B cell (primary cell): ENCODE results near the gene APMAP. TPM values are rescaled to one million over a fixed set of nuclear protein-coding genes. Genes with fewer than 3 reads are reported as not detected.

Source experiments
- ATAC-seq: fragments of 200-7000 bp; cut with Tn5 transposase; one replicate; pipeline ENCODE4 v1.10.0; 2021; ENCODE audit warnings: low read depth, mild to moderate bottlenecking, moderate number of reproducible peaks, moderate library complexity
- CTCF ChIA-PET: fragments of 350-600 bp; sonication (Branson Sonifier 250); formaldehyde crosslinking; loops from one replicate; lab custom pipeline; 2021; ENCODE audit warnings: antibody characterized with exemption, inconsistent platforms; lab: Charles Lee
- POLR2A ChIA-PET: fragments of 350-600 bp; sonication (Branson Sonifier 250); formaldehyde crosslinking; loops from one replicate; lab custom pipeline; 2021; ENCODE audit warnings: antibody characterized with exemption; lab: Charles Lee
- DNase-seq: peaks from one replicate; pipeline ENCODE4 v3.0.0; 2013
- H2AFZ ChIP-seq: 2 replicates; pipeline ENCODE4 v1.6.1; 2012; ENCODE audit warnings: mild to moderate bottlenecking, low read depth, low read length; ENCODE audit not compliant: insufficient read depth, poor library complexity, severe bottlenecking
- H3K27ac ChIP-seq, 2 donors: 1 replicate in 1 of 2; 2 replicates in 1 of 2; pipeline ENCODE4 v1.5.1; 2012 to 2013; ENCODE audit warnings: low read length in 2 of 2, mild to moderate bottlenecking in 2 of 2, moderate library complexity in 1 of 2
- H3K27me3 ChIP-seq, 4 experiments: fragments of 200-600 bp in 1 of 4; sonication (generic) in 1 of 4; replicated peaks in 1 of 4; 1 replicate in 2 of 4; 2 replicates in 2 of 4; pipeline versions ENCODE4 v1.6.1 to v1.7.0; 2013 to 2016; ENCODE audit warnings: low read length in 3 of 4, mild to moderate bottlenecking in 2 of 4, mixed read lengths in 1 of 4, moderate library complexity in 1 of 4; ENCODE audit not compliant: insufficient read depth in 4 of 4, control insufficient read depth in 3 of 4; ENCODE audit errors: control extremely low read depth in 1 of 4
- H3K36me3 ChIP-seq, 2 experiments: replicated peaks in 1 of 2; 1 replicate in 1 of 2; 2 replicates in 1 of 2; pipeline versions ENCODE4 v1.6.1 to v1.7.1; 2013; ENCODE audit warnings: low read length in 1 of 2; ENCODE audit not compliant: insufficient read depth in 2 of 2, control insufficient read depth in 1 of 2; ENCODE audit errors: control extremely low read depth in 1 of 2, extremely low read depth in 1 of 2
- H3K4me1 ChIP-seq, 2 donors: fragments of 200-600 bp in 1 of 2; sonication (generic) in 1 of 2; 1 replicate in 1 of 2; 2 replicates in 1 of 2; pipeline versions ENCODE4 v1.5.1 to v1.6.1; 2013 to 2017; ENCODE audit warnings: low read length in 2 of 2; ENCODE audit not compliant: control insufficient read depth in 2 of 2, insufficient read depth in 2 of 2
- H3K4me2 ChIP-seq: replicated peaks from 2 replicates; pipeline ENCODE3; 2012; ENCODE audit warnings: mild to moderate bottlenecking, low read depth, low read length; ENCODE audit not compliant: poor library complexity, severe bottlenecking
- H3K4me3 ChIP-seq, 5 experiments: fragments of 200-600 bp in 1 of 5; sonication (generic) in 1 of 5; 1 replicate in 3 of 5; 2 replicates in 2 of 5; pipeline versions ENCODE4 v1.5.1 to v1.7.0; 2011 to 2016; ENCODE audit warnings: low read length in 4 of 5, mild to moderate bottlenecking in 4 of 5, low read depth in 2 of 5, control low read depth in 1 of 5, moderate library complexity in 1 of 5; ENCODE audit not compliant: insufficient read depth in 1 of 5; ENCODE audit errors: control extremely low read depth in 1 of 5, extremely low read depth in 1 of 5
- H3K79me2 ChIP-seq: fragments of 200-600 bp; sonication (generic); one replicate; pipeline ENCODE4 v1.6.0; 2016; ENCODE audit warnings: low read length; ENCODE audit not compliant: control insufficient read depth, insufficient read depth
- H3K9ac ChIP-seq: fragments of 200-600 bp; sonication (generic); 2 replicates; pipeline ENCODE4 v1.6.1; 2017; ENCODE audit warnings: mild to moderate bottlenecking, low read length, moderate library complexity
- H3K9me3 ChIP-seq, 3 donors: one replicate each; pipeline versions ENCODE4 v1.6.1 to v1.7.1; 2013; ENCODE audit warnings: low read length in 2 of 3; ENCODE audit not compliant: control insufficient read depth in 2 of 3, insufficient read depth in 1 of 3; ENCODE audit errors: control extremely low read depth in 1 of 3
- H4K20me1 ChIP-seq: 2 replicates; pipeline ENCODE4 v1.6.0; 2012; ENCODE audit warnings: mild to moderate bottlenecking, low read length; ENCODE audit not compliant: insufficient read depth, control insufficient read depth, poor library complexity, severe bottlenecking
- H3K27ac Mint-ChIP-seq: one replicate; pipeline ENCODE4 v1.8.0; 2021; ENCODE audit warnings: mixed read lengths
- H3K27me3 Mint-ChIP-seq: one replicate; pipeline ENCODE4 v1.8.0; 2021; ENCODE audit warnings: mixed read lengths
- H3K4me1 Mint-ChIP-seq: one replicate; pipeline ENCODE4 v1.8.0; 2021; ENCODE audit warnings: mixed read lengths
- H3K4me3 Mint-ChIP-seq: one replicate; pipeline ENCODE4 v1.8.0; 2021; ENCODE audit warnings: mixed read lengths
- H3K9me3 Mint-ChIP-seq: one replicate; pipeline ENCODE4 v1.8.0; 2022; ENCODE audit warnings: mixed read lengths; ENCODE audit not compliant: insufficient read depth
- EZH2 ChIP-seq: IDR thresholded peaks from 2 replicates; pipeline ENCODE4 v1.6.1; 2012; ENCODE audit warnings: borderline replicate concordance, low read depth, mild to moderate bottlenecking, moderate library complexity, low read length; ENCODE audit not compliant: insufficient read depth, poor library complexity, severe bottlenecking
- WGBS: methylation state at CpG from one replicate; pipeline ENCODE4 v1.1.5; 2013; ENCODE audit warnings: missing lambda C conversion rate; ENCODE audit not compliant: insufficient coverage; 5-methylcytosine and 5-hydroxymethylcytosine counted together
- intact Hi-C: fragments of 100-400 bp; cut with micrococcal nuclease; formaldehyde crosslinking; loops from one replicate; pipeline ENCODE4 v1.10.0; 2022
- polyA plus RNA-seq: library from polyadenylated mRNA; depleted of rRNA; stranded (reverse); fragments of >200 nt; gene quantifications from 2 replicates; pipeline ENCODE4 v1.2.3, GENCODE V29; 2012
- total RNA-seq, 2 donors: library from RNA; stranded (reverse); fragments of 120-200 nt in 1 of 2; gene quantifications; 1 replicate in 1 of 2; 2 replicates in 1 of 2; pipeline versions ENCODE4 v1.2.3 to v1.2.4, GENCODE V29; 2013 to 2022
- TF ChIP-seq, protein P1 (sequence below): fragments of 200-600 bp; IDR thresholded peaks from one replicate; pipeline ENCODE4 v1.8.0; 2022; ENCODE audit warnings: antibody characterized with exemption, mild to moderate bottlenecking

APMAP gene
- total and polyA plus RNA-seq, 2 donors (not counting 1 experiment from before 2014, with no cell fraction given): 9.1 to 28.0 TPM

DNA sequence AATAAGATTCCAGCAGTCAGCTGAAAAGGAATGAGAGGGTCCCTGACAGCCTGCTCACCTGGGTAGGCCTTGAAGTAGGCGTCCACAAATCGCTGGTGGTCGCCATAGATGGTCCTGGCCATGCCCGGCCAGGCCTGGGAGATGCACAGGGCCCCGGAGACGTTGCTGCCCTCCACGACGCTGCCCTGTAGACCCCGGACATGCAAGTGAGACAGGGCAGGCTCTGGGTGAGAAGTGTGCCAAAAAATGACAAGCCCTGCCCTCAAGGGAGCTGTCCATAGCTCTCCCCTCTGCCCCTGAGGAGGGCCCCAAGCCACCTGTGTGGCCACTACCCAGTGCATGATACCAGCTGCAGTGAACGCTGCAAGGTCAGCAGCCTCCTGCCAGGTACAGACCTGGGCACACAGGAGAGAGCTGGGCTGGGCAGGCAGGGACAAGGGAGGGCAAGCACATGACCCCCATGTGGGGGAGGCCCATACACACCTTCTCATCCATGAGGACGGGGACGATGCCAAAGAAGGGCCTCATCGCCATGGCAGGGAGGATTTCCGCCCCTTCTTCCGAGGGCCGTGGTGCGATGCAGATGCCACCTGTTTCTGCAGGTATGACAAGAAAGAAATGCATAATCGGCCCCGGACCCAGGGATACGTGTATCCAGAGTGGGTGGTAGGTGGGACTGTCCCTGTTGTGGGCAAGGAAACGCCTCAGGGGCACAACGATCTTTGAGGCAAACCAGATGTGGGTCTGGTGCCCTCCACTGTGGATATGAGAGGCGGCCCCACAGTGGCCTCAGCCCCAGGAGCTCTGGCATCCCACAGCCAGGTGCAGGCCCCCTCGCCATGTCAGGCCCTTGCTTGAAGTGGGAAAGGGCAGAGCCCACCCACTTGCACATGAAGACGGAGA, 21.2 kb upstream of the APMAP start:
- Histone ChIP-seq H3K79me2 (peaks cover 21% of the 10 kb centered on the region), H3K4me2 (no peak overlapping the region), H4K20me1 (peaks cover 69% of the 10 kb centered on the region), H2AFZ (no peak overlapping the region), H3K9ac (no peak overlapping the region), H3K4me3 (no peak overlapping the region), H3K27me3 (no peaks in the 10 kb centered on the region), H3K36me3 (peaks cover 0 to 89% of the 10 kb centered on the region in 2 experiments), H3K27ac (no peak overlapping the region), H3K4me1 (no peaks in the 10 kb centered on the region), H3K9me3 (no peaks in the 10 kb centered on the region)
- Mint-ChIP-seq H3K9me3 (no peaks in the 10 kb centered on the region), H3K4me1 (peaks cover 7% of the 10 kb centered on the region), H3K27me3 (no peaks in the 10 kb centered on the region), H3K27ac (no peak overlapping the region), H3K4me3 (no peak overlapping the region)
- ChIA-PET CTCF (no interaction called here), POLR2A (no interaction called here)
- no peak for ATAC-seq
- 96% methylated on average over 23 of the region's 25 CpGs for WGBS
- TF ChIP-seq EZH2: no peak
- TF ChIP-seq, protein P1, sequence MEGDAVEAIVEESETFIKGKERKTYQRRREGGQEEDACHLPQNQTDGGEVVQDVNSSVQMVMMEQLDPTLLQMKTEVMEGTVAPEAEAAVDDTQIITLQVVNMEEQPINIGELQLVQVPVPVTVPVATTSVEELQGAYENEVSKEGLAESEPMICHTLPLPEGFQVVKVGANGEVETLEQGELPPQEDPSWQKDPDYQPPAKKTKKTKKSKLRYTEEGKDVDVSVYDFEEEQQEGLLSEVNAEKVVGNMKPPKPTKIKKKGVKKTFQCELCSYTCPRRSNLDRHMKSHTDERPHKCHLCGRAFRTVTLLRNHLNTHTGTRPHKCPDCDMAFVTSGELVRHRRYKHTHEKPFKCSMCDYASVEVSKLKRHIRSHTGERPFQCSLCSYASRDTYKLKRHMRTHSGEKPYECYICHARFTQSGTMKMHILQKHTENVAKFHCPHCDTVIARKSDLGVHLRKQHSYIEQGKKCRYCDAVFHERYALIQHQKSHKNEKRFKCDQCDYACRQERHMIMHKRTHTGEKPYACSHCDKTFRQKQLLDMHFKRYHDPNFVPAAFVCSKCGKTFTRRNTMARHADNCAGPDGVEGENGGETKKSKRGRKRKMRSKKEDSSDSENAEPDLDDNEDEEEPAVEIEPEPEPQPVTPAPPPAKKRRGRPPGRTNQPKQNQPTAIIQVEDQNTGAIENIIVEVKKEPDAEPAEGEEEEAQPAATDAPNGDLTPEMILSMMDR: no peak
- intact Hi-C loops: no loop called here
- no peak for DNase-seq

DNA sequence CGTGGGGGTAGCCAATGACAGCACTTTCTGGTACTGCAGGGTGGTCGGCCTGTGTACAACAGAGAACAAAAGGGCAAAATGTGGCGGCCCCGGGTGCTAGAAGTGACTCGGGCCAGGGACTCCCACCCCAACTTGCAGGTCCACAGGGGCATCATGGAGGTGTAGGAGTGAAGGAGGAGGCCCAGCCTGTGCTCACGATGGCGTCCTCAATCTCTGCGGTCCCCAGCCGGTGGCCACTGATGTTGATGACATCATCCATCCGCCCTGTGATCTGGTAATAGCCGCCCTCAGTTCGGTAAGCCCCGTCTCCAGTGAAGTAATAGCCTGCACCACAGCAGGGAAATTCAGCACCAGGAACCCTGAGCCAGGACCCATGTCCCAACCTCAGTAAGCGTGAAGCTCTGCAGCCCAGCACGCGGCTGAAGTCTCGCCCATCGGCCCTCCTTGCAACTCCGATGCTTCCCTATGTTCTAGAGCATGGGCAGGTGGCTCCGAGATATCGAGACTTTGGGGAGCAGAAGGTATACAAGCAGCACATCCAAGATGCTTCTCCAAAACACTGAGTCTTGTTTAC, 20.2 kb upstream of the APMAP start:
- H3K9me3 Mint-ChIP-seq: no peaks in the 10 kb centered on the region
- TF ChIP-seq, protein P1: no peak
- no peak for TF ChIP-seq EZH2
- Histone ChIP-seq H3K9ac (no peak overlapping the region), H4K20me1 (peaks cover 67% of the 10 kb centered on the region), H3K9me3 (no peaks in the 10 kb centered on the region), H3K27me3 (no peaks in the 10 kb centered on the region), H3K4me2 (no peak overlapping the region), H3K4me1 (no peaks in the 10 kb centered on the region), H3K79me2 (peaks cover 12% of the 10 kb centered on the region), H2AFZ (no peak overlapping the region), H3K36me3 (peaks cover 0 to 94% of the 10 kb centered on the region in 2 experiments), H3K27ac (no peak overlapping the region), H3K4me3 (no peak overlapping the region)
- WGBS: 97% methylated on average over 21 of the region's 21 CpGs
- H3K4me3 Mint-ChIP-seq: no peak overlapping the region
- CTCF ChIA-PET: no interaction called here
- H3K27ac Mint-ChIP-seq: no peak overlapping the region
- DNase-seq: no peak
- peaks cover 7% of the 10 kb centered on the region for H3K4me1 Mint-ChIP-seq
- ATAC-seq: no peak
- POLR2A ChIA-PET: no interaction called here
- no peaks in the 10 kb centered on the region for H3K27me3 Mint-ChIP-seq
- intact Hi-C loops: no loop called here
